ENCODE data around the gene BBX.

BBX gene

GRCh38 chr3:107488942-107489341, 33.8 kb upstream of the BBX start:
- H3K27ac ChIP-seq (replicated peaks) = no peak overlapping the region
- DNase-seq (ENCODE audit: low read depth in 1 of 2, low spot score in 1 of 2) = no peak
- H3K4me3 ChIP-seq (replicated peaks; ENCODE audit: insufficient read depth, low read length) = no peak overlapping the region
- no peak for TF ChIP-seq POLR2AphosphoS5 (IDR thresholded peaks at IDR 0.05; ENCODE audit: low read depth)
- TF ChIP-seq SPI1 (IDR thresholded peaks at IDR 0.05; ENCODE audit: borderline replicate concordance, low read depth) = no peak
- no peak for TF ChIP-seq CTCF (IDR thresholded peaks at IDR 0.05; ENCODE audit: insufficient read depth, low read length)
- TF ChIP-seq, protein P1, sequence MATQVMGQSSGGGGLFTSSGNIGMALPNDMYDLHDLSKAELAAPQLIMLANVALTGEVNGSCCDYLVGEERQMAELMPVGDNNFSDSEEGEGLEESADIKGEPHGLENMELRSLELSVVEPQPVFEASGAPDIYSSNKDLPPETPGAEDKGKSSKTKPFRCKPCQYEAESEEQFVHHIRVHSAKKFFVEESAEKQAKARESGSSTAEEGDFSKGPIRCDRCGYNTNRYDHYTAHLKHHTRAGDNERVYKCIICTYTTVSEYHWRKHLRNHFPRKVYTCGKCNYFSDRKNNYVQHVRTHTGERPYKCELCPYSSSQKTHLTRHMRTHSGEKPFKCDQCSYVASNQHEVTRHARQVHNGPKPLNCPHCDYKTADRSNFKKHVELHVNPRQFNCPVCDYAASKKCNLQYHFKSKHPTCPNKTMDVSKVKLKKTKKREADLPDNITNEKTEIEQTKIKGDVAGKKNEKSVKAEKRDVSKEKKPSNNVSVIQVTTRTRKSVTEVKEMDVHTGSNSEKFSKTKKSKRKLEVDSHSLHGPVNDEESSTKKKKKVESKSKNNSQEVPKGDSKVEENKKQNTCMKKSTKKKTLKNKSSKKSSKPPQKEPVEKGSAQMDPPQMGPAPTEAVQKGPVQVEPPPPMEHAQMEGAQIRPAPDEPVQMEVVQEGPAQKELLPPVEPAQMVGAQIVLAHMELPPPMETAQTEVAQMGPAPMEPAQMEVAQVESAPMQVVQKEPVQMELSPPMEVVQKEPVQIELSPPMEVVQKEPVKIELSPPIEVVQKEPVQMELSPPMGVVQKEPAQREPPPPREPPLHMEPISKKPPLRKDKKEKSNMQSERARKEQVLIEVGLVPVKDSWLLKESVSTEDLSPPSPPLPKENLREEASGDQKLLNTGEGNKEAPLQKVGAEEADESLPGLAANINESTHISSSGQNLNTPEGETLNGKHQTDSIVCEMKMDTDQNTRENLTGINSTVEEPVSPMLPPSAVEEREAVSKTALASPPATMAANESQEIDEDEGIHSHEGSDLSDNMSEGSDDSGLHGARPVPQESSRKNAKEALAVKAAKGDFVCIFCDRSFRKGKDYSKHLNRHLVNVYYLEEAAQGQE (IDR thresholded peaks at IDR 0.05; ENCODE audit: insufficient replicate concordance, low read depth) = no peak
- no peak for TF ChIP-seq GABPA (IDR thresholded peaks at IDR 0.05; ENCODE audit: low read depth)
- H3K27me3 ChIP-seq (ENCODE audit: insufficient read depth, poor library complexity, severe bottlenecking) = no peaks in the 10 kb centered on the region

DNA sequence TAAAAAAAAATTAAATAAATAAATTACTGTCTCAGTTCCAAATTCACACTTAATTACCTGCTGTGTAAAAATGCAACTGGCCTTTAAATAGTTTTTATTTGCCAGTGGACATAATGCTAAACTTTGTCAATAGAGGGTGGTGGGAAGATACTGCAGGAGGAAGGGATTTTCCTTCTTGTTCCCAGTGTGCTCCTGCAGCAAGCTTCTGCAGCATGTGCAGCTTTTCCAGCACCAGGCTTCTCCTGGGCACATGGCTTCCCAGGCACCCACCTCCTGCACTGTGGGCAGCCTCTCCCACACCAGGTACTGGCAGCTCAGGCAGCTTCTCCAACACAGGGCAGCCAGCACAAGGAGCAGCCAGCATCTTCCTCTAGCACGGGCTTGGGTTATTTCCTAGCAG, 29.6 kb upstream of the BBX start:
- Histone ChIP-seq H3K27me3 (ENCODE audit: insufficient read depth, poor library complexity, severe bottlenecking) (no peaks in the 10 kb centered on the region), H3K27ac (replicated peaks) (no peak overlapping the region), H3K4me3 (replicated peaks; ENCODE audit: insufficient read depth, low read length) (no peak overlapping the region)
- DNase-seq (ENCODE audit: low read depth in 1 of 2, low spot score in 1 of 2) = no peak
- TF ChIP-seq POLR2AphosphoS5 (IDR thresholded peaks at IDR 0.05; ENCODE audit: low read depth) (no peak), GABPA (IDR thresholded peaks at IDR 0.05; ENCODE audit: low read depth) (no peak), SPI1 (IDR thresholded peaks at IDR 0.05; ENCODE audit: borderline replicate concordance, low read depth) (no peak), CTCF (IDR thresholded peaks at IDR 0.05; ENCODE audit: insufficient read depth, low read length) (no peak)
- TF ChIP-seq, protein P1 (IDR thresholded peaks at IDR 0.05; ENCODE audit: insufficient replicate concordance, low read depth) = no peak

DNA sequence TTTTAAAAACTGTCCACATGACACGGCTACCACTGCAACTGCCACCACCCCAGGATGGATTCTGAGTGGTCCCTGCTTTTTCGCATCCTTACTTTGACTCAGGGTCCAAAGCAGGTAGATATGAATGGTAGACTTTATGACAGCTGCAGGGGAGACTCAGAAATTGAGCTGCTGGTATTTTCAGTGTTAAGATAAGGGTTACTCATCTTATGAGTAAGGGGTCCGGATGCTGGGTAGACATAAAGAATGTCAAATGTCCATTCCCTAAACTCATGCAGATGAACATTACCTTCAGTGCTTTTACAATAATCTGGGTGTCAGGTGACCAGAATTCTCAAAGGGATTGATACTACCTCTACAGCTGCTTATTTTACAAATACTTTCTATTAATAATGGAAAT, 25.9 kb upstream of the BBX start:
- TF ChIP-seq SPI1 (IDR thresholded peaks at IDR 0.05; ENCODE audit: borderline replicate concordance, low read depth) (no peak), POLR2AphosphoS5 (IDR thresholded peaks at IDR 0.05; ENCODE audit: low read depth) (no peak)
- Histone ChIP-seq H3K27ac (replicated peaks) (no peak overlapping the region), H3K27me3 (ENCODE audit: insufficient read depth, poor library complexity, severe bottlenecking) (no peaks in the 10 kb centered on the region), H3K4me3 (replicated peaks; ENCODE audit: insufficient read depth, low read length) (no peak overlapping the region)
- no peak for DNase-seq (ENCODE audit: low read depth in 1 of 2, low spot score in 1 of 2)

DNA sequence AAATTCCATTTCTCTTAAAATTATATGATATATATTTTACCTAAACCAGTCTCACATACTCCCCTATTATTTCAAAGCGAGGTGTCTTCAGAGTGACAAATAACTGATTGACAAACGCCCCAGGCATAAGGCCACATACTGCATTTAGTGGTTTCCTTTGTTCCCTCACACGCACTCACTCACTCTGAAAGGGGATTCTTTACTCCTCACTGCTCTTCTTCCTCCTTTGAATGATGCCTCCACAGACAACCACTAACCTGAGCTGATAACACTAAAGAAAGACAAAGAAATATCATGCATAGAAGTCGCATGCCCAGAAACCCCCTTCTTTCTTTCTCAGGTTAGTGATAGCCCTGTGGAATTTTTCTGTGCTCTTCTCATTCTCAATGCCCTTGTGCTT, 24.1 kb upstream of the BBX start:
- H3K27me3 ChIP-seq (ENCODE audit: insufficient read depth, poor library complexity, severe bottlenecking) = no peaks in the 10 kb centered on the region
- TF ChIP-seq CTCF (IDR thresholded peaks at IDR 0.05; ENCODE audit: insufficient read depth, low read length) = no peak
- TF ChIP-seq, protein P1 (IDR thresholded peaks at IDR 0.05; ENCODE audit: insufficient replicate concordance, low read depth) = no peak
- no peak for TF ChIP-seq GABPA (IDR thresholded peaks at IDR 0.05; ENCODE audit: low read depth)
- TF ChIP-seq SPI1 (IDR thresholded peaks at IDR 0.05; ENCODE audit: borderline replicate concordance, low read depth) = no peak
- no peak for TF ChIP-seq POLR2AphosphoS5 (IDR thresholded peaks at IDR 0.05; ENCODE audit: low read depth)
- H3K4me3 ChIP-seq (replicated peaks; ENCODE audit: insufficient read depth, low read length) = no peak overlapping the region
- H3K27ac ChIP-seq (replicated peaks) = no peak overlapping the region
- DNase-seq (ENCODE audit: low read depth in 1 of 2, low spot score in 1 of 2) = no peak
